NCI-H345 treated with DMSO at 0.1 percent for 48 hours (cell line): ENCODE data around the gene PTPRQ.

Source experiments
- DNase-seq: peaks from one replicate; lab custom pipeline; 2025; ENCODE audit not compliant: unreplicated experiment; lab: John Stamatoyannopoulos, UW

Gene PTPRQ

GRCh38 chr12:80551897-80552296, 107.9 kb downstream of the PTPRQ start:
- DNase-seq: no peak

GRCh38 chr12:80553316-80553715, 109.3 kb downstream of the PTPRQ start:
- DNase-seq: no peak

- DNase-seq: no peak
Measured at GRCh38 chr12:80556566-80556965, 112.5 kb downstream of the PTPRQ start.

- no peak for DNase-seq
Measured at GRCh38 chr12:80559766-80560165, 115.7 kb downstream of the PTPRQ start.

- DNase-seq: no peak
Measured at GRCh38 chr12:80565271-80565670, 121.2 kb downstream of the PTPRQ start.

GRCh38 chr12:80567401-80567800, 123.4 kb downstream of the PTPRQ start:
- DNase-seq: no peak

GRCh38 chr12:80576641-80577418, 132.8 kb downstream of the PTPRQ start:
- no peak for DNase-seq

GRCh38 chr12:80580254-80580653, 136.2 kb downstream of the PTPRQ start:
- DNase-seq: no peak

GRCh38 chr12:80581783-80582182, 137.7 kb downstream of the PTPRQ start:
- no peak for DNase-seq

GRCh38 chr12:80582431-80582830, 138.4 kb downstream of the PTPRQ start:
- no peak for DNase-seq

GRCh38 chr12:80589077-80589476, 145.0 kb downstream of the PTPRQ start:
- no peak for DNase-seq

GRCh38 chr12:80590085-80590484, 146.1 kb downstream of the PTPRQ start:
- no peak for DNase-seq

- DNase-seq: no peak
Measured at GRCh38 chr12:80593766-80594165, 149.7 kb downstream of the PTPRQ start.

GRCh38 chr12:80596509-80596908, 152.5 kb downstream of the PTPRQ start:
- no peak for DNase-seq

GRCh38 chr12:80598004-80598606, 154.1 kb downstream of the PTPRQ start:
- DNase-seq: no peak

- DNase-seq: no peak
Measured at GRCh38 chr12:80602455-80602854, 158.4 kb downstream of the PTPRQ start.

GRCh38 chr12:80607361-80608135, 163.5 kb downstream of the PTPRQ start:
- DNase-seq: no peak

GRCh38 chr12:80617733-80618132, 173.7 kb downstream of the PTPRQ start:
- no peak for DNase-seq

GRCh38 chr12:80620281-80620680, 176.2 kb downstream of the PTPRQ start:
- no peak for DNase-seq

- no peak for DNase-seq
Measured at GRCh38 chr12:80622271-80622670, 178.2 kb downstream of the PTPRQ start.

- DNase-seq: no peak
Measured at GRCh38 chr12:80625051-80625450, 181.0 kb downstream of the PTPRQ start.

- no peak for DNase-seq
Measured at GRCh38 chr12:80625901-80626300, 181.9 kb downstream of the PTPRQ start.
